NCI-H82 treated with DMSO at 0.1 percent for 48 hours (cell line): ENCODE data around the gene TNK1.
"Not testable (repeated sequence)": the region's sequence is repeated elsewhere in the genome, so short reads cannot be mapped to it uniquely, and the experiment has no call there.

Experiments
- DNase-seq: peaks from one replicate; lab custom pipeline; 2025; ENCODE audit not compliant: unreplicated experiment; lab: John Stamatoyannopoulos, UW

Gene TNK1

GRCh38 chr17:7380855-7381683 lies at the start of gene TNK1:
TNK1 (plus strand) TSS chr17:7381089; CDS start chr17:7382927, 1,838 bp downstream.
- no peak for DNase-seq

- no peak for DNase-seq
Observed at GRCh38 chr17:7332111-7332510, 48.8 kb upstream of the TNK1 start.

GRCh38 chr17:7332600-7333069 lies 48.3 kb upstream of the TNK1 start:
- not testable (repeated sequence) for DNase-seq

- no peak for DNase-seq
Observed at GRCh38 chr17:7334938-7335538, 45.9 kb upstream of the TNK1 start.

- DNase-seq: not testable (repeated sequence)
Observed at GRCh38 chr17:7335765-7336164, 45.1 kb upstream of the TNK1 start.

GRCh38 chr17:7336240-7337175 lies 44.4 kb upstream of the TNK1 start, which contains the start of gene ACAP1:
ACAP1 (plus strand) TSS chr17:7336529; CDS start chr17:7336735, 206 bp downstream.
- DNase-seq: no peak

GRCh38 chr17:7337600-7337999 lies 43.3 kb upstream of the TNK1 start:
- DNase-seq: not testable (repeated sequence)

GRCh38 chr17:7340179-7340578 lies 40.7 kb upstream of the TNK1 start:
- DNase-seq: no peak

GRCh38 chr17:7341842-7342241 lies 39.0 kb upstream of the TNK1 start:
- no peak for DNase-seq

- no peak for DNase-seq
Observed at GRCh38 chr17:7343250-7343649, 37.6 kb upstream of the TNK1 start.

- no peak for DNase-seq
Observed at GRCh38 chr17:7346761-7347614, 33.9 kb upstream of the TNK1 start.

- DNase-seq: no peak
Observed at GRCh38 chr17:7347630-7348477, 33.0 kb upstream of the TNK1 start.

GRCh38 chr17:7348478-7349242 lies 32.2 kb upstream of the TNK1 start:
- no peak for DNase-seq

GRCh38 chr17:7351665-7352502 lies 29.0 kb upstream of the TNK1 start, which contains the start of gene KCTD11:
KCTD11 (plus strand) TSS chr17:7352162.
- DNase-seq: peak; percentile 11

GRCh38 chr17:7352503-7352889 lies 28.4 kb upstream of the TNK1 start:
- DNase-seq: no peak

GRCh38 chr17:7352910-7353635 lies 27.8 kb upstream of the TNK1 start:
- DNase-seq: no peak

- no peak for DNase-seq
Observed at GRCh38 chr17:7354262-7354843, 26.5 kb upstream of the TNK1 start.
